Measurements from ENCODE around the gene GPHN.

- TF ChIP-seq CTCF (IDR thresholded peaks at IDR 0.05; ENCODE audit: control extremely low read depth in 1 of 3, insufficient read depth in 1 of 3, low read depth in 1 of 3, low read length in 3 of 3) (no peak), EGR1 (IDR thresholded peaks at IDR 0.05; ENCODE audit: borderline replicate concordance, low read depth, low read length) (no peak), POLR2AphosphoS5 (IDR thresholded peaks at IDR 0.05; ENCODE audit: low read depth, low read length) (no peak), SUZ12 (IDR thresholded peaks at IDR 0.05; ENCODE audit: low read length) (no peak), EP300 (IDR thresholded peaks at IDR 0.05; ENCODE audit: borderline replicate concordance in 1 of 2, low read depth in 2 of 2, low read length in 2 of 2) (no peak), POU5F1 (IDR thresholded peaks at IDR 0.05; ENCODE audit: low read depth, low read length) (no peak), CHD2 (IDR thresholded peaks at IDR 0.05; ENCODE audit: low read length) (no peak), CHD1 (IDR thresholded peaks at IDR 0.05; ENCODE audit: low read depth, low read length) (no peak), RFX5 (IDR thresholded peaks at IDR 0.05; ENCODE audit: borderline replicate concordance, low read depth, low read length) (no peak), ZNF274 (IDR thresholded peaks at IDR 0.05; ENCODE audit: borderline replicate concordance, extremely low read depth, low read length) (no peak), JUN (IDR thresholded peaks at IDR 0.05; ENCODE audit: low read depth, low read length) (no peak), PHF8 (conservative IDR thresholded peaks at IDR 0.05; ENCODE audit: low read depth, low read length) (no peak), JUND (IDR thresholded peaks at IDR 0.05; ENCODE audit: low read length) (no peak)
These were observed 244.2 kb downstream of the GPHN start for GRCh38 chr14:66752109-66752508.

Measured in H1 (cell line).